K562 (cell line): Measurements from ENCODE around the gene PIH1D1. TPM values are rescaled to one million over a fixed set of nuclear protein-coding genes. Genes with fewer than 3 reads are reported as not detected.

Experiments
- ATF7 ChIP-seq: fragments of 450-650 bp; IDR thresholded peaks from 2 replicates; pipeline ENCODE4 v1.7.1; 2014; ENCODE audit warnings: mild to moderate bottlenecking, moderate library complexity
- CEBPG ChIP-seq, 3 experiments: fragments of 200-800 bp in 1 of 3; sonication (Bioruptor generic) in 1 of 3; sonication (generic) in 1 of 3; formaldehyde crosslinking in 1 of 3; IDR thresholded peaks in 2 of 3; conservative IDR thresholded peaks in 1 of 3; 2 replicates each; pipeline versions ENCODE4 v1.6.1 to v1.8.0; 2016 to 2022; ENCODE audit warnings: missing compliant biosample characterization in 2 of 3, missing genetic modification characterization in 2 of 3, mild to moderate bottlenecking in 1 of 3, missing genetic modification reagents in 1 of 3
- CTBP1 ChIP-seq: fragments of 450-650 bp; IDR thresholded peaks from 2 replicates; pipeline ENCODE4 v1.6.1; 2016; ENCODE audit warnings: borderline replicate concordance
- ETS1 ChIP-seq: conservative IDR thresholded peaks from 2 replicates; pipeline ENCODE4 v1.6.1; 2011; ENCODE audit warnings: low read depth, mild to moderate bottlenecking, low read length; ENCODE audit not compliant: control insufficient read depth
- ETV1 ChIP-seq: fragments of 450-650 bp; conservative IDR thresholded peaks from 2 replicates; pipeline ENCODE4 v1.6.1; 2016; ENCODE audit warnings: missing genetic modification characterization, control low read depth, low read depth, missing compliant biosample characterization
- MAZ ChIP-seq, 2 experiments: fragments of 450-650 bp in 1 of 2; sonication (generic) in 1 of 2; formaldehyde crosslinking; IDR thresholded peaks in 1 of 2; conservative IDR thresholded peaks in 1 of 2; 2 replicates each; pipeline versions ENCODE4 v1.4.0 to v1.5.0; 2020; ENCODE audit warnings: mild to moderate bottlenecking in 1 of 2, missing genetic modification reagents in 1 of 2
- MBD2 ChIP-seq: sonication (generic); IDR thresholded peaks from 2 replicates; pipeline ENCODE4 v1.6.1; 2016; ENCODE audit warnings: low read depth, borderline replicate concordance
- MTA3 ChIP-seq: fragments of 450-650 bp; formaldehyde crosslinking; IDR thresholded peaks from 2 replicates; pipeline ENCODE4 v1.6.1; 2017; ENCODE audit warnings: mild to moderate bottlenecking, borderline replicate concordance
- PTBP1 ChIP-seq: fragments of 200-400 bp; formaldehyde crosslinking; IDR thresholded peaks from 2 replicates; pipeline ENCODE4 v1.6.1; 2017; ENCODE audit warnings: low read depth, low read length
- SP1 ChIP-seq: sonication (generic); formaldehyde crosslinking; IDR thresholded peaks from 2 replicates; pipeline ENCODE4 v1.8.1; 2022; ENCODE audit warnings: mild to moderate bottlenecking, missing genetic modification reagents
- ZNF224 ChIP-seq: sonication (generic); formaldehyde crosslinking; IDR thresholded peaks from 2 replicates; pipeline ENCODE4 v1.8.0; 2022; ENCODE audit warnings: mild to moderate bottlenecking, missing genetic modification reagents
- polyA plus RNA-seq, 8 experiments: library from polyadenylated mRNA; depleted of rRNA in 4 of 8; stranded (reverse) in 5 of 8; unstranded in 3 of 8; fragments of >200 nt; fragmentation: Nextera tagmentation in 2 of 8; fragmentation: Illumina TruSeq in 1 of 8; extraction: Ambion mirVana in 2 of 8; extraction: Trizol in 1 of 8; gene quantifications; 2 replicates each; pipeline versions ENCODE4 v1.2.1 to v1.2.3, GENCODE V29; 2011 to 2014; ENCODE audit warnings: inconsistent platforms in 1 of 8, missing spikeins in 1 of 8
- total RNA-seq, 7 experiments: library from RNA; depleted of rRNA in 6 of 7; stranded (reverse); fragments of >200 nt in 6 of 7; fragmentation: Illumina TruSeq in 2 of 7; extraction: Trizol in 2 of 7; gene quantifications; 2 replicates each; pipeline versions ENCODE4 v1.2.1 to v1.2.3, GENCODE V29; 2011 to 2021; ENCODE audit warnings: low replicate concordance in 1 of 7

The PIH1D1 gene
- total and polyA plus RNA-seq, 9 of the 15 experiments (the other 6 are each of a cell fraction or from before 2014, with no cell fraction given) = 26.5 to 224 (median 137) TPM

GRCh38 chr19:49425922-49426592, 25.6 kb downstream of the PIH1D1 start (continued):
- TF ChIP-seq MBD2 (no peak), MAZ (CRISPR knock-in tag; conservative IDR thresholded peaks at IDR 0.05 in 1 of 2, IDR thresholded peaks at IDR 0.05 in 1 of 2) (peak in 1 of 2 experiments; percentile 44; a peak in 1 of 4 replicates), MTA3 (peak; percentile 37; the same call in 1 of the 2 replicates), ETS1 (no peak), PTBP1 (no peak), ZNF224 (no peak), CTBP1 (peak; percentile 28), CEBPG (CRISPR knock-in tag; IDR thresholded peaks at IDR 0.05) (no peak), CEBPG (tag; conservative IDR thresholded peaks at IDR 0.05 in 1 of 2, IDR thresholded peaks at IDR 0.05 in 1 of 2) (no peak), SP1 (CRISPR knock-in tag) (peak; percentile 71), ETV1 (tag) (0 out of 2 replicates have a peak, but pooled peaks have one; percentile 23), ATF7 (peak; percentile 43)
